Central memory CD4-positive, alpha-beta T cell (primary cell): ENCODE measurements around the gene GOLGA8Q.
"Not testable (repeated sequence)": the region's sequence is repeated elsewhere in the genome, so short reads cannot be mapped to it uniquely, and the experiment has no call there.

Experiments
- DNase-seq: peaks from one replicate; pipeline ENCODE4 v3.0.0; 2022
- total RNA-seq, 3 experiments: gene quantifications; one replicate each; lab custom pipeline; 2026; lab: John Stamatoyannopoulos, UW

The GOLGA8Q gene, protein sequence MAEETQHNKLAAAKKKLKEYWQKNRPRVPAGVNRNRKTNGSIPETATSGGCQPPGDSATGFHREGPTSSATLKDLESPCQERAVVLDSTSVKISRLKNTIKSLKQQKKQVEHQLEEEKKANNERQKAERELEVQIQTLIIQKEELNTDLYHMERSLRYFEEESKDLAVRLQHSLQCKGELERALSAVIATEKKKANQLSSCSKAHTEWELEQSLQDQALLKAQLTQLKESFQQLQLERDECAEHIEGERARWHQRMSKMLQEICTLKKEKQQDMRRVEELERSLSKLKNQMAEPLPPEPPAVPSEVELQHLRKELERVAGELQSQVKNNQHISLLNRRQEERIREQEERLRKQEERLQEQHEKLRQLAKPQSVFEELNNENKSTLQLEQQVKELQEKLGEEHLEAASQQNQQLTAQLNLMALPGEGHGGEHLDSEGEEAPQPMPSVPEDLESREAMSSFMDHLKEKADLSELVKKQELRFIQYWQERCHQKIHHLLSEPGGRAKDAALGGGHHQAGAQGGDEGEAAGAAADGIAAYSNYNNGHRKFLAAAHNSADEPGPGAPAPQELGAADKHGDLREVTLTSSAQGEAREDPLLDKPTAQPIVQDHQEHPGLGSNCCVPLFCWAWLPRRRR
- total RNA-seq = 0 to 0.11 (median 0.04) reads per million in 3 experiments

- DNase-seq = not testable (repeated sequence)
Observed at GRCh38 chr15:30551750-30552149, at the start of gene GOLGA8Q. Gene GOLGA8Q (plus strand): TSS chr15:30552050. CDS start chr15:30552078, 28 bp downstream.

DNA sequence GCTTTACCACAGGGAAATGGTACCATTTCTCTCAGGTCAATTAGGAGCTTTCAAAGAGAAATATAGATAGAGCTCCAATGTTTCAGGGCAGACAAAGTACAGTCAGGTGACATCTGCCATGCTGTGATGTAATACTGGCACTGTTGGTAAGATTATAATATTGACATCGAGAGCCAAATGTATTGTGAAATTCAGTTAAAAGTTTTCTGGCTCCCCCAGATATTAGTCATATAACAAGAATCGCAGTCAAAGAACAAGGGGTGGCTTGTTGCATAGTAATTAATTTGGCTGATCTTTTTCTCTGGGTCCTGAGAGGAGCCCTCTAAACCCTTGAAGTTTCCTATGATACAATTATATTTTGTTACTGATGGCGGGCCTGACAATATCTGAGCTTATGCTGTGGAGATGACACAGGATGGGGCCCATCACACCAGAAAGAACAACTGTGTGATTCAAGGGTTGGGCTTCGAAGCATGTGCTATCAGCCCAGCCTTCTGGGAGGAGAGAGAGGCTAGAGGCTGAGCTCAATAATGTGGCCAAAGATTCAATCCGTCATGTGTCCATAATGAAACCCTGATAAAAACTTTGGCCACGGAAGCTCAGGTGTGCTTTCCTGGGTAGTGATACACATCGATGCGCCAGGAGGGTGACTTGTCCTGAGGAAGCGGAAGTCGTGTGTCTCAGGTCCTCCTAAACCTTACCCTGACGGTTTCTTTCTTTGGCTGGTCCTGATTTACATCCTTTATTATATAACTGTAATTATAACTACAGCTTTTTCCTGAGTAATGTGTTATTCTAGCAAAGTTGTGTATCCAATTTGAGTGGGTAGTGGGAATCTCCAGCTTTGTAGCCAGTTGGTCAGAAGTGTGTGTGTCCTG, 48.7 kb upstream of the GOLGA8Q start:
- DNase-seq = not testable (repeated sequence)

- not testable (repeated sequence) for DNase-seq
Observed at GRCh38 chr15:30504162-30504843, 47.5 kb upstream of the GOLGA8Q start.

- DNase-seq = not testable (repeated sequence)
Observed at GRCh38 chr15:30514545-30514944, 37.3 kb upstream of the GOLGA8Q start.

GRCh38 chr15:30523453-30524243, 28.2 kb upstream of the GOLGA8Q start:
- DNase-seq = not testable (repeated sequence)

DNA sequence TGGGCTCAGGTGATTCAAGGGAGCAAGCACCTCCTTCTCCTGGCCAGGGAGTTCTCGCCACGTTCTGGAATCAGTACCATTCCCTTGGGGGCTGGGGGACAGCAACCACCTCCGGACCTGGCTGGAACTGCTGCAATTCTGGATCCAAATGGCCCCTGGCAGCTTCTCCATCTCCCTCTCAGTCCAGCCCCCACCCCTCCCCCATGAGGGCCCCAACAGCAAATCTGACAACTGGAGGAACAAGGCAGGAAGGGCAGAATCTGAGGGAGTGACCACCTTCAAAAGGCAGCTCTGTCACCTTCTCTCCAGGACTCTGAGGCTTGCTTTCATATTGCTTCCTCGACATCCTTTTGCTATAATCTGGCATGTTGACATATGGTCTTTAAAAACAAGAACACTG, 25.9 kb upstream of the GOLGA8Q start:
- not testable (repeated sequence) for DNase-seq

DNA sequence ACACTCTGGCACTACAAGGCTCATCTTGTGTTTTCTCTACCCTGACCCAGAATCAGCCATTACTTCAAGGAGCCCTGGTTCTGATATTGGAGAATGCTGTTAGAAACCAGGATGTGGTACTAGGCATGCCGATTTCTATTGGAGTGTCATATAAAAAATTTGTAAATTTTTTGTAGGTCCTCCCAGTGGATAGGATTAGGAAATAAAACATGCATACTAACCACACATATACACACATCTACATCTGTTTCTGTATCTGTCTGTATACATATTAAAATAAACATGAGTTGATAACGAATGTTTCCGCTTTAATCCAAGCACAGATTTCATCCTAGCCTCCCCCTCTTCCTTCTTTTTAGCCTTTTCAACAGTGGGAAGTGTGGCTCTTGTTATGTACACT, 22.8 kb upstream of the GOLGA8Q start:
- not testable (repeated sequence) for DNase-seq

DNA sequence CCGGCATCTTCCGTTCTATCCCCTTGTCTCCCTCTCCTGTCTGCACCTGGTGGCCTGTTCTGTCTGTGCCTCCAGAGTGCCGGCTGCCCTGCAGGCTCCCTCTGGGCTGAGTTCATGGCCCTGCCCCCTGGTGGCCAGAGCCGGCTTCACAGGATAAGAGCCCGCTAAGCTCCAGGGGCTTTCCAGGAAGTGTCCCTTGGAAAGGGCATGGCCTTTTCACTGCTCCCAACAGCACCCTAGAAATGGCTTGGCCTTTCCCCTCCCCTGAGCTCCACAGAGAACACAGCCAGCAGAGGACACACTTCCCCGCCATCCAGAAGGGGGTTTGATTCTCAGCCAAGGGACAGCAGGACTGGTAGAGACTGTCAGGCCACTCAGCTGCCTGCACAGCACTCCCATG, 15.1 kb downstream of the GOLGA8Q start:
- not testable (repeated sequence) for DNase-seq

DNA sequence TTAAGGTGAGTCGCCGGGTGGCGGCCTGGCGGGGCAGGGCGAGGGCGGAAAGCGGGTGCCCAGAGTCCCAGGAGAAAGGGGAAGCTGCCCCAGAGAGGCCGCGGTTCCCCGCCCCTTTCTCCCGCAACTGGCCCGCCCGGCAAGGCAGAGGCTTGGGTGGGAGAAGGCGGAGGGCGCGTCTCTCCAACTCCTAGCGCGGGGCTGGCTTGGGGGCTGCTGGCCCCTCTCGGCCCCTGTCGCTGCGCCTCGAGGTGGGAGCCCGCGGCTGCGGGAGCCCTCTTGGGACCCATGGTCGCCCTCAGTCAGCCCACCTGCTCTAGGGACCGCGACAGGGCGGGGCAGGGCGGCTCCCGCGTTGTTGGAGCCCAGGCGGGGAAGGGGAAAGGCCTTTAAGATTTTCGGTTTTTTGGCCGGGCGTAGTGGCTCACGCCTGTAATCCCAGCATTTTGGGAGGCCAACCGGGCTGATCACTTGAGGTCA, 21.2 kb downstream of the GOLGA8Q start:
- DNase-seq = not testable (repeated sequence)

- DNase-seq = not testable (repeated sequence)
Observed at GRCh38 chr15:30579394-30579970, 27.6 kb downstream of the GOLGA8Q start.

DNA sequence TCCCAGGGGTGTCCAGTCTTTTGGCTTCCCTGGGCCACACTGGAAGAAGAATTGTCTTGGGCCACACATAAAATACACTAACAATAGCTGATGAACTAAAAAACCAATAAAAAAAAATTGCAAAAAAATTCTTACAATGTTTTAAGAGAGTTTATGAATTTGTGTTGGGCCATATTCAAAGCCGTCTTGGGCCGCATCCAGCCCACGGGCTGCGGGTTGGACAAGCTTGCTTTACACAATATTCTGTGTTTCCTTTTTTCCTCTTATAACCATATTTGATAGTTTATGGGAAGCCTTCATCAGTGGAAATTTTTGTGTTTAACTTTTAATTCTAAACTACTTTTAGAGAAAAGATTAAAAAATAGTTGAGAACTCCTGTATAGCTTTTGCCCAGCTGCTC, 28.9 kb downstream of the GOLGA8Q start:
- not testable (repeated sequence) for DNase-seq

- peak; percentile 3 for DNase-seq
Observed at GRCh38 chr15:30598953-30599352, 47.1 kb downstream of the GOLGA8Q start.

DNA sequence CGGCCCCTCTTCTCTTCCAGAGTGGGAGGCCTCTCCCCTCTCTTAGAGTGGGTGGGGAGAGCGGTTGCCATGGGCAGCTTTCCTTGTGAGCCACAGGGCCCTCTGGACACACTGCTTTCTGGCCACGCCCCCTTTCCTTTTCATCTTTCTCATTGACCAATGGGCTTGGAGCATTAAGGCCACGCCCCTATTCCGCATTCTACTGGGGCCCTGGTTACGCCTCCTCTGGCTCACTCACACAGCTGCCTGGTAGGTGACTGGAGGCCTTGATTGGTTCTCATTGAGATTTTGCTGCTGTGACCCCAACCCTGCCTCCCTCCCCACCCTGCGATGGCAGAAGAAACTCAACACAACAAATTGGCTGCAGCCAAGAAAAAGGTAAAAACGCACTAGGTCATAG, 51.9 kb downstream of the GOLGA8Q start, which contains the start of gene GOLGA8H:
Gene GOLGA8H, plus strand, starts transcription at position 233 of the 400 bp plus-strand sequence. Its CDS starts 98 bp downstream, at position 331.
- DNase-seq = not testable (repeated sequence)
